GM18502 (cell line): Measurements from ENCODE around the gene RNF151.

Source experiments
- ATAC-seq: cut with Tn5 transposase; IDR thresholded peaks from one replicate; pipeline ENCODE4 v1.9.1; 2021; ENCODE audit warnings: mild to moderate bottlenecking; ENCODE audit not compliant: unreplicated experiment, poor library complexity

Gene RNF151

DNA sequence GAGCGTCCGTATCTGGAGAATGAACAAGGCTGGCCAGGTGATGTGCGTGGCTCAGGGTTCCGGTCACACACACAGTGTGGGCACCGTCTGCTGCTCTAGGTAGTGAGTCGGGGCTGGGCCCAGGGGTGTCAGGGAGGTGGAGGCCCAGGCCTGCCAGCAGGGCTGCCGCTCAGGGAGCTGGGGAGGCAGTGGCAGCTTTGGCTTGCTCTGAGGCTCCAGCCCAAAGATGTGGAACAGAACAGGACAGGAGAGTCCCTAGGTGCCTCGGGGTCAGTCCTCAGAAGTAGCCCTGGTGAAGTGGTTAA lies 9.5 kb downstream of the RNF151 start:
- ATAC-seq, result no peak

DNA sequence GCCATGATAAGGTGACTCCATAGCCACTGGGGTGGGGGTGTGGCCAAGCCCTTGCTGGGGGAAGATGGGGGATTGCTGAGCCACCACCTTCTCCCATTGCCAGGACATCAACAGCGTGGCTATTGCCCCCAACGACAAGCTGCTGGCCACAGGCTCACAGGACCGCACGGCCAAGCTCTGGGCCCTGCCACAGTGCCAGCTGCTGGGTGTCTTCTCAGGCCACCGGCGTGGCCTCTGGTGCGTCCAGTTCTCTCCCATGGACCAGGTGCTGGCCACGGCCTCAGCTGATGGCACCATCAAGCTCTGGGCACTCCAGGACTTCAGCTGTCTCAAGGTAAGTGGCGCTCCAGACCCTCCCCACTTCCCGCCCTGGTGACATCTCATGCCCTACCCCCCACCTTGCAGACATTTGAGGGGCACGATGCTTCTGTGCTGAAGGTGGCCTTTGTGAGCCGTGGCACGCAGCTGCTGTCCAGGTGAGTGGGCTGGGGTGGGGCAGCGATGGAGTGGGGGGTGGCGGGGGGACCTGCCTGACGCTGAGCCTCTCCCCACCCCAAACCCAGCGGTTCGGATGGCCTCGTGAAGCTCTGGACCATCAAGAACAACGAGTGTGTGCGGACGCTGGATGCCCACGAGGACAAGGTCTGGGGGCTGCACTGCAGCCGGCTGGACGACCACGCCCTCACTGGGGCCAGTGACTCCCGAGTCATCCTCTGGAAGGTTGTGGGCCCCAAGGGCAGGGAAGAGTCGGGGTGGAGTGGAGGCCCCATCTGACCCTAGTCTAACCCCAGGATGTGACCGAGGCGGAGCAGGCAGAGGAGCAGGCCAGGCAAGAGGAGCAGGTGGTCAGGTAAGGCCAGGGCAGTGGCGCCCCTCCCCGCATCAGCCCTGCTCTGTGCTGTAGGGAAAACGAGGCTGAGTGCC lies 10.6 kb downstream of the RNF151 start:
- ATAC-seq, result no peak

GRCh38 chr16:1977875-1978268 lies 11.2 kb downstream of the RNF151 start:
- ATAC-seq, result no peak

- no peak for ATAC-seq
These were observed 11.9 kb downstream of the RNF151 start for GRCh38 chr16:1978476-1979120.

DNA sequence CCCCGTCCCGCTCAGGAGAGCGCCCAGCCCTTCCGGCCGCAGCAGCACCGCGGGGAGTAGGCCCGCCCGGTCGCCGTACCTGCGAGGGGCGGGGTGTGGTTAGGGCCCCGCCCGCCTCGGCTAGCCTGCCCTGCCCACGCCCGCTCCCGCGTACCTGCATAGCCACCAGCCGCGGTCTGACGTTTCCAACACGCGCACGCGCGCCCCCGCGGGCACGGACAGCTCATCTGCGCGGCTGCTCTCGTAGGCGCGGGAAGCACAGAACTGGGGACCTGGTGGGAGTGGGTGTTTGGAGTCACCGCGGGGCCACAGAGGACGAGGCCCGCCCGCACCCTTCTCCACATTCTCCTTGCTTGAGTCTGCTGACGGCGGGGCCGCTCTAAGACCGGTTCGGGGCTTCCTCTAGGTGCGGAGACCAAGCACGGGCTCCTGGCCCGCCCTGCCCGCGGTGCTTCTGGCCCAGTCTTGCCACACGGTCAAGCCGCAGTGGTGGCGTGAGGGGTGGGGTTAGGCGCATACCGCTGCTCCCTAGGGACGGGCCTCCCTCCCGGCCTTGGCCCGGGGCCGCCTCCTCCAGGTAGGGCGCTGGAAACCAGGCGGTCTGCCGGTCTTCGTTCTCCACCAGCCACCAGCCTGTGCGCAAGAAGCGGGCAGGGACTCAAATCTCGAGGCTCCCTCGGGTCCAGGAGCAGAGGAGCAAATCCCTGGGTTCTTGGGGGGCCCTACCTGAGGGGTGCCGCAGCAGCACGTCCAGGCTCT lies 12.8 kb downstream of the RNF151 start:
- no peak for ATAC-seq

GRCh38 chr16:1980030-1980769 lies 13.5 kb downstream of the RNF151 start:
- no peak for ATAC-seq

- ATAC-seq, result no peak
These were observed 14.1 kb downstream of the RNF151 start for GRCh38 chr16:1980770-1981087.

- no peak for ATAC-seq
These were observed 14.8 kb downstream of the RNF151 start, which contains the start of gene NOXO1 for GRCh38 chr16:1981398-1981836. Gene NOXO1 (minus strand): TSS chr16:1981469. CDS start chr16:1981179, 290 bp downstream.

DNA sequence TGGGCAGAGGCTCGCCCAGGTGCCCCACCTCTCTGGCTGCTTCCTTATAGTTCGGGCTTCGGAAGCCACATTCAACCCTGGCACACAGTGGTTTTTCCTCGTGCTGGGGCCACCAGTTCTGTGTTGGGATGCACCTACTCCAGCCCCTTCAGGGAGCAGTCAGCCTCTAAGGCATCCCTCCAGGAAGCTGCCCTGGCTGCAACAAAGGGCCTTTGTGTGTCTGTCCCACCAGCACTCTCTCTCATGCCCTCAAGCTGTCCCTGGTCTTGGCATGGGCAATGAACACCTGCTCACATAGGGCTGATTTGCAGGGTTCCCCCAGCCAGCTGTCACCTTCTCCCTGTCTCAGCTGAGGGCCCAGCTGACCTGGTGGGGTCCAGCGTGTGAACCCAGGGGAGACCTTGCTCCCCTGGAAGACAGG lies 15.4 kb downstream of the RNF151 start:
- ATAC-seq, result no peak

DNA sequence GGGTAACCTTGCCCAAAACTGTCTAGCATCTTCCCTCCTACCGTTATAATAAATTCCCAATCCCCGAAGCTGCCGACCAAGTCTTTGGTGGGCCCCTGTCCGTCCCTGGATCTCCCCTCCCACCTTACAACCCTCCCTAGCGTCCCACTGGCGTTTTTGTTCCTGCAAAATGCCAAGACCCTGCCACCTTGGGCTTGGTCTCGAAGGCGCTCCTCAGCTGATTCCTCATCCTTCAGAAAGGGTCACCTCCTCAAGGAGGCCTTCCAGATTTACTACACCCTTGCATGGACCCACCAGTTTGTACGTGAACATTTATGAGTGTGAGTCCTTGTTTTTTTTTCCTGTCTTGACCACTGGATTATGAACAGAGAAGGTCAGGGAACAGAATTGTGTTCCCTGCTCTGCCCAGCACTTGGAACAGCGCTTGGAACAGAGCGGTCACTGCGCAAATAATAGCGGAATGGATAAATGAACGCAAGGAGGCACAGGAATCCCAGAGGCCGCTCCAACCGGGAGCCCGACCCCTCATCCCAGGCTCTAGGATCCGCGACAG lies 16.4 kb downstream of the RNF151 start:
- no peak for ATAC-seq

DNA sequence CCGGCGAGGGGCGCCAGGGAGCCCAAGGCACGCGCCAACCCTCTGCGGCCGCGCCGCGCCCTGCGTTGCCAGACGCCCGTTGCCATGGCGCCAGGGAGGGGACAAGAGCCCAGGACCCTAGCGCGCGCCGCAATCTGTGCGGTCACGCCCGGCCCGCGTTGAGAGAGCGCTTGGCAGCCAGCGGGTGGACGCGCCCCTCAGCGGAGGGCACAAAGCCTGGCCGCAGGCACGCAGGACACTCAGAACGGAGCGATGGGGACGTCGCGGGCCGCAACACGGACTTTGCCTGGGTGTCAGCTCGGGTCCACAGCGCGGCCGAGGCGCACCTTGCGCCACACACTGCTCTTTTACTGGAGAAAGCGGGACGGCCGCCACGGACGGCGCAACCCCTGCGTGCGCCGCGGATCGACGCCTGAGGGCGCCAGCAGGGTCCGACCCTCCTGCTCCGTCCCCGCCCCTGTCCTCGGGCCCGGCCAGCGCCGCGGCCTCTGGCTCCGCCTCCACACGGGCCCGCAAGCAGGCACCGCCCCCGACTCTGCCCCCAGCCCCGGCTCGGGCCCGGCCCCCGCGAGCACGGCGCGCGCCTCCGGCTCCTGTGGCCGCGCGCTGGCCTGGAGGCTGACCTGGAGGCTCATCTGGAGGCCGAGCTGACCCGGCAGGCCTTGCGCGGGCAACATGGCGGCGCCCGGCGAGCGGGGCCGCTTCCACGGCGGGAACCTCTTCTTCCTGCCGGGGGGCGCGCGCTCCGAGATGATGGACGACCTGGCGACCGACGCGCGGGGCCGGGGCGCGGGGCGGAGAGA lies 17.1 kb downstream of the RNF151 start, which contains the start of gene GFER:
TSS of gene GFER (plus strand) at position 650 of the 803 bp plus-strand sequence. CDS start at position 676, 26 bp downstream.
- peak; percentile 77 for ATAC-seq

GRCh38 chr16:1984347-1985225 lies 17.9 kb downstream of the RNF151 start:
- ATAC-seq, result peak; percentile 17

- ATAC-seq, result no peak
These were observed 19.0 kb downstream of the RNF151 start for GRCh38 chr16:1985466-1986150.

- ATAC-seq, result no peak
These were observed 20.5 kb downstream of the RNF151 start for GRCh38 chr16:1987198-1987597.

GRCh38 chr16:1989209-1990100 lies 22.8 kb downstream of the RNF151 start, which contains the start of gene SYNGR3:
Gene SYNGR3 (plus strand): TSS chr16:1989970. CDS start chr16:1990103, 133 bp downstream.
- no peak for ATAC-seq

- ATAC-seq, result no peak
These were observed 23.4 kb downstream of the RNF151 start for GRCh38 chr16:1990101-1990350.
